Liver (tissue), 9 donors: Measurements from ENCODE around the gene IFT27. TPM values are rescaled to one million over a fixed set of nuclear protein-coding genes. Genes with fewer than 3 reads are reported as not detected.

ENCODE experiments used
- DNase-seq: peaks from one replicate; pipeline ENCODE4 v3.0.0-alpha.2; 2017; ENCODE audit warnings: low spot score
- H3K27ac ChIP-seq, 2 donors: one replicate each; pipeline ENCODE4 v1.7.0; 2013; ENCODE audit warnings: inconsistent platforms in 2 of 2, low read length in 2 of 2, control low read depth in 1 of 2, low read depth in 1 of 2, mild to moderate bottlenecking in 1 of 2
- H3K27me3 ChIP-seq, 4 donors: one replicate each; pipeline versions ENCODE4 v1.6.1 to v1.7.0; 2013; ENCODE audit warnings: low read length in 3 of 4, inconsistent platforms in 1 of 4, mild to moderate bottlenecking in 1 of 4, moderate library complexity in 1 of 4; ENCODE audit not compliant: control insufficient read depth in 4 of 4, insufficient read depth in 4 of 4
- H3K36me3 ChIP-seq, 4 donors: one replicate each; pipeline versions ENCODE4 v1.6.1 to v1.7.0; 2013; ENCODE audit warnings: low read length in 3 of 4, mild to moderate bottlenecking in 3 of 4, low read depth in 1 of 4, moderate library complexity in 1 of 4; ENCODE audit not compliant: control insufficient read depth in 4 of 4, insufficient read depth in 3 of 4
- H3K4me1 ChIP-seq, 4 donors: one replicate each; pipeline versions ENCODE4 v1.6.1 to v1.7.0; 2013; ENCODE audit warnings: low read length in 3 of 4, mild to moderate bottlenecking in 3 of 4, moderate library complexity in 1 of 4; ENCODE audit not compliant: control insufficient read depth in 4 of 4, insufficient read depth in 4 of 4
- H3K4me3 ChIP-seq, 3 donors: one replicate each; pipeline versions ENCODE4 v1.6.1 to v1.7.0; 2013; ENCODE audit warnings: low read length in 3 of 3, control low read depth in 1 of 3, low read depth in 1 of 3, mild to moderate bottlenecking in 1 of 3
- H3K9ac ChIP-seq, 2 donors: one replicate each; pipeline ENCODE4 v1.7.0; 2013; ENCODE audit warnings: low read length in 2 of 2, mild to moderate bottlenecking in 2 of 2, moderate library complexity in 2 of 2, control low read depth in 1 of 2, low read depth in 1 of 2
- H3K9me3 ChIP-seq, 4 donors: one replicate each; pipeline versions ENCODE4 v1.6.1 to v1.7.0; 2013; ENCODE audit warnings: low read length in 3 of 4; ENCODE audit not compliant: control insufficient read depth in 4 of 4
- ATF3 ChIP-seq: IDR thresholded peaks from 2 replicates; pipeline ENCODE4 v1.6.1; 2016; ENCODE audit warnings: antibody characterized with exemption
- CTCF ChIP-seq: fragments of 150-350 bp; IDR thresholded peaks from 2 replicates; pipeline ENCODE4 v1.5.1; 2017; ENCODE audit warnings: improper control_type of control experiment, low read depth, low read length; ENCODE audit not compliant: missing input control
- EGR1 ChIP-seq, 2 donors: IDR thresholded peaks; 2 replicates each; pipeline ENCODE4 v1.6.1; 2016 to 2018; ENCODE audit warnings: antibody characterized with exemption in 2 of 2, low read depth in 2 of 2
- FOXA1 ChIP-seq: IDR thresholded peaks from 2 replicates; pipeline ENCODE4 v1.6.1; 2016; ENCODE audit warnings: antibody characterized with exemption
- FOXA2 ChIP-seq: IDR thresholded peaks from 2 replicates; pipeline ENCODE4 v1.6.1; 2016; ENCODE audit warnings: antibody characterized with exemption
- GABPA ChIP-seq, 2 donors: IDR thresholded peaks in 1 of 2; conservative IDR thresholded peaks in 1 of 2; 2 replicates each; pipeline ENCODE4 v1.6.1; 2016; ENCODE audit warnings: antibody characterized with exemption in 2 of 2, mild to moderate bottlenecking in 1 of 2, moderate library complexity in 1 of 2
- HNF4A ChIP-seq, 2 donors: conservative IDR thresholded peaks; 2 replicates each; pipeline ENCODE4 v1.6.1; 2016; ENCODE audit warnings: antibody characterized with exemption in 2 of 2, mild to moderate bottlenecking in 2 of 2
- HNF4G ChIP-seq: IDR thresholded peaks from 2 replicates; pipeline ENCODE4 v1.6.1; 2016; ENCODE audit warnings: antibody characterized with exemption
- JUND ChIP-seq, 2 donors: IDR thresholded peaks; 2 replicates each; pipeline ENCODE4 v1.6.1; 2016; ENCODE audit warnings: antibody characterized with exemption in 2 of 2
- MAX ChIP-seq: IDR thresholded peaks from 2 replicates; pipeline ENCODE4 v1.6.1; 2016; ENCODE audit warnings: antibody characterized with exemption
- NR2F2 ChIP-seq: IDR thresholded peaks from 2 replicates; pipeline ENCODE4 v1.6.1; 2016; ENCODE audit warnings: antibody characterized with exemption
- RAD21 ChIP-seq, 2 donors: IDR thresholded peaks; 2 replicates each; pipeline ENCODE4 v1.6.1; 2016; ENCODE audit warnings: antibody characterized with exemption in 2 of 2, mild to moderate bottlenecking in 2 of 2
- REST ChIP-seq: IDR thresholded peaks from 2 replicates; pipeline ENCODE4 v1.6.1; 2016; ENCODE audit warnings: antibody characterized with exemption, mild to moderate bottlenecking
- RXRA ChIP-seq, 2 donors: IDR thresholded peaks; 2 replicates each; pipeline ENCODE4 v1.6.1; 2017 to 2018; ENCODE audit warnings: antibody characterized with exemption in 2 of 2, mild to moderate bottlenecking in 1 of 2
- SP1 ChIP-seq: IDR thresholded peaks from 2 replicates; pipeline ENCODE4 v1.6.1; 2018; ENCODE audit warnings: antibody characterized with exemption, mild to moderate bottlenecking
- TAF1 ChIP-seq: conservative IDR thresholded peaks from 2 replicates; pipeline ENCODE4 v1.6.1; 2016; ENCODE audit warnings: antibody characterized with exemption, mild to moderate bottlenecking
- YY1 ChIP-seq: IDR thresholded peaks from 2 replicates; pipeline ENCODE4 v1.6.1; 2016; ENCODE audit warnings: antibody characterized with exemption, mild to moderate bottlenecking
- ZBTB33 ChIP-seq: IDR thresholded peaks from 2 replicates; pipeline ENCODE4 v1.6.1; 2016; ENCODE audit warnings: antibody characterized with exemption
- WGBS: extraction: QIAGEN DNeasy Blood & Tissue Kit; methylation state at CpG from one replicate; pipeline ENCODE4 v1.1.7; 2013; 5-methylcytosine and 5-hydroxymethylcytosine counted together
- polyA plus RNA-seq, 2 donors: library from polyadenylated mRNA; stranded (reverse) in 1 of 2; unstranded in 1 of 2; fragments of 200-250 nt in 1 of 2; fragments of >200 nt in 1 of 2; fragmentation: Nextera tagmentation in 1 of 2; extraction: Ambion mirVana in 1 of 2; gene quantifications; one replicate each; pipeline versions ENCODE4 v1.2.1 to v1.2.3, GENCODE V29; 2013 to 2015
- total RNA-seq, 2 donors: library from RNA; depleted of rRNA; stranded (reverse); fragments of >200 nt; gene quantifications; one replicate each; pipeline ENCODE4 v1.2.3, GENCODE V29; 2014
- donor health status: healthy.
- donor health status: healthy.
- donor health status: healthy.
- donor health status: healthy.
- donor health status: healthy.

Gene IFT27
- total and polyA plus RNA-seq, 4 donors = 7.2 to 12.4 (median 9.6) TPM

- no peak for DNase-seq
- peaks cover 0 to 5% (median 0%) of the 10 kb centered on the region in 4 donors for H3K27me3 ChIP-seq
- WGBS = 77% methylated on average over 9 of the region's 9 CpGs
- no peak overlapping the region for H3K9ac ChIP-seq
- H3K4me1 ChIP-seq = no peaks in the 10 kb centered on the region
- no peak overlapping the region for H3K4me3 ChIP-seq
- H3K27ac ChIP-seq = no peak overlapping the region
- H3K9me3 ChIP-seq = no peaks in the 10 kb centered on the region
- H3K36me3 ChIP-seq = no peaks in the 10 kb centered on the region
- TF ChIP-seq ZBTB33 = no peak
- no peak for TF ChIP-seq GABPA (IDR thresholded peaks at IDR 0.05 in 1 of 2, conservative IDR thresholded peaks at IDR 0.05 in 1 of 2)
- TF ChIP-seq FOXA2 = no peak
- TF ChIP-seq ATF3 = no peak
- no peak for TF ChIP-seq EGR1 (IDR thresholded peaks at IDR 0.05; ENCODE audit: low read depth in 2 of 2)
- no peak for TF ChIP-seq NR2F2
- no peak for TF ChIP-seq SP1
- TF ChIP-seq YY1 = no peak
- TF ChIP-seq RXRA (IDR thresholded peaks at IDR 0.05) = no peak
- no peak for TF ChIP-seq HNF4A (conservative IDR thresholded peaks at IDR 0.05)
- TF ChIP-seq TAF1 = no peak
- no peak for TF ChIP-seq FOXA1
- no peak for TF ChIP-seq REST
- no peak for TF ChIP-seq JUND (IDR thresholded peaks at IDR 0.05)
- TF ChIP-seq CTCF = no peak
- TF ChIP-seq HNF4G = no peak
- TF ChIP-seq MAX = no peak
- no peak for TF ChIP-seq RAD21 (IDR thresholded peaks at IDR 0.05)
Measured at GRCh38 chr22:36797374-36797773, 21.5 kb upstream of the IFT27 start.
